ENCODE results near the gene PHF10.

DNA sequence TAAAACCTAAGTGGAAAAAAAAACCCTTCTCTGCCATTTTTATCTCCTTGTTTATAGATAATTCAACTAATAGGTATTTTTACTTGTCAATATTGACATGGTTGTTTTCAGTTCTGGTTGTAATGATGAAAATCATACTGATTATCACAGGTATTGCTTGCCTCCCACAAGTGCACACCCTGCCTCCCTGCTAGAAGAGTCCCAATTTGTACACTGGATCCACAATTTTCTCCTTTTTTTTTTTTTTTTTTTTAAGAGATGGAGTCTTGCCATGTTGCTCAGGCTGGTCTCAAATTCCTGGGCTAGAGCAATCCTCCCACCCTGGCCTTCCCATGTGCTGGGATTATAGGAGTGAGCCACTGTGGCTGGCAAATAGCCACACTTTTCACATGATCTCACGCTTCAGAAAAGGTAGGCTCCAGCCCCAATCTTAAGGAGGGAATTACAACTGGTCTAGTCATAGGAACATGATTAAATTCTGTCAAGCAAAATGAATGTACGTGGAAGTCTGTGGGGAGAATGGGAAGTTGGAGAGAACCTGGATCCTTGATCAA is 14.8 kb upstream of the PHF10 start:
- no peak for TF ChIP-seq POLR2A (IDR thresholded peaks at IDR 0.05)
- TF ChIP-seq, protein P1, sequence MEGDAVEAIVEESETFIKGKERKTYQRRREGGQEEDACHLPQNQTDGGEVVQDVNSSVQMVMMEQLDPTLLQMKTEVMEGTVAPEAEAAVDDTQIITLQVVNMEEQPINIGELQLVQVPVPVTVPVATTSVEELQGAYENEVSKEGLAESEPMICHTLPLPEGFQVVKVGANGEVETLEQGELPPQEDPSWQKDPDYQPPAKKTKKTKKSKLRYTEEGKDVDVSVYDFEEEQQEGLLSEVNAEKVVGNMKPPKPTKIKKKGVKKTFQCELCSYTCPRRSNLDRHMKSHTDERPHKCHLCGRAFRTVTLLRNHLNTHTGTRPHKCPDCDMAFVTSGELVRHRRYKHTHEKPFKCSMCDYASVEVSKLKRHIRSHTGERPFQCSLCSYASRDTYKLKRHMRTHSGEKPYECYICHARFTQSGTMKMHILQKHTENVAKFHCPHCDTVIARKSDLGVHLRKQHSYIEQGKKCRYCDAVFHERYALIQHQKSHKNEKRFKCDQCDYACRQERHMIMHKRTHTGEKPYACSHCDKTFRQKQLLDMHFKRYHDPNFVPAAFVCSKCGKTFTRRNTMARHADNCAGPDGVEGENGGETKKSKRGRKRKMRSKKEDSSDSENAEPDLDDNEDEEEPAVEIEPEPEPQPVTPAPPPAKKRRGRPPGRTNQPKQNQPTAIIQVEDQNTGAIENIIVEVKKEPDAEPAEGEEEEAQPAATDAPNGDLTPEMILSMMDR (IDR thresholded peaks at IDR 0.05): no peak
